HepG2 (cell line): Measurements from ENCODE around the gene FGF16. TPM values are rescaled to one million over a fixed set of nuclear protein-coding genes. Genes with fewer than 3 reads are reported as not detected.

Experiments used
- ATAC-seq: fragments of 200-7000 bp; cut with Tn5 transposase; 3 replicates; pipeline ENCODE4 v1.9.1; 2020; ENCODE audit warnings: mild to moderate bottlenecking, moderate library complexity
- BruUV-seq: library from RNA; stranded (reverse); fragments of 400-500 nt; replicated peaks from 2 replicates; lab custom pipeline; 2021; lab: Mats Ljungman, UMichigan
- CTCF ChIA-PET: fragments of 300-600 bp; formaldehyde crosslinking; extraction: SDS; loops from one replicate; lab custom pipeline; 2021; ENCODE audit warnings: low total read pairs, inconsistent platforms, low intra/inter-chr PET ratio; lab: Yijun Ruan, JAX
- POLR2A ChIA-PET: fragments of 350-600 bp; sonication (Branson Sonifier 250); formaldehyde crosslinking; loops from one replicate; lab custom pipeline; 2020; ENCODE audit warnings: antibody characterized with exemption, inconsistent platforms; lab: Yijun Ruan, JAX
- DNase-seq: peaks from one replicate; pipeline ENCODE4 v3.0.0-alpha.2; 2015; ENCODE audit warnings: low spot score
- FAIRE-seq: peaks from 3 replicates; lab custom pipeline; 2011; peaks lifted over from hg19 to GRCh38; lab: Jason Lieb, UNC
- H2AFZ ChIP-seq: one replicate; pipeline ENCODE4 v1.6.1; 2011; ENCODE audit warnings: low read length, inconsistent platforms
- H3K27ac ChIP-seq: fragments of 300-600 bp; 3 replicates; pipeline ENCODE4 v1.8.0; 2011; ENCODE audit warnings: mixed run types, mild to moderate bottlenecking, mixed read lengths, low read length, inconsistent platforms; ENCODE audit not compliant: insufficient read depth; ENCODE audit errors: extremely low read length
- H3K27me3 ChIP-seq, 2 experiments: fragments of 200-600 bp in 1 of 2; 2 replicates in 1 of 2; 3 replicates in 1 of 2; pipeline versions ENCODE4 v1.6.0 to v1.8.0; 2011; ENCODE audit warnings: low read length in 2 of 2, mild to moderate bottlenecking in 2 of 2, moderate library complexity in 2 of 2, inconsistent platforms in 1 of 2; ENCODE audit not compliant: insufficient read depth in 2 of 2, control insufficient read depth in 1 of 2
- H3K36me3 ChIP-seq, 2 experiments: fragments of 200-600 bp in 1 of 2; replicated peaks in 1 of 2; 2 replicates in 1 of 2; 3 replicates in 1 of 2; pipeline versions ENCODE4 v1.5.1 to v1.8.0; 2011; ENCODE audit warnings: low read length in 2 of 2, inconsistent platforms in 1 of 2; ENCODE audit not compliant: insufficient read depth in 2 of 2, control insufficient read depth in 1 of 2
- H3K4me1 ChIP-seq: 2 replicates; pipeline ENCODE4 v1.5.1; 2012; ENCODE audit warnings: low read length, inconsistent platforms; ENCODE audit not compliant: insufficient read depth
- H3K4me2 ChIP-seq: 2 replicates; pipeline ENCODE4 v1.6.0; 2011; ENCODE audit warnings: low read depth, low read length, inconsistent platforms
- H3K4me3 ChIP-seq, 3 experiments: fragments of 200-600 bp in 1 of 3; sonication (generic), shearing (Covaris generic) in 1 of 3; replicated peaks in 1 of 3; 2 replicates each; pipeline ENCODE4 v1.5.1; 2011 to 2016; ENCODE audit warnings: low read length in 3 of 3, inconsistent platforms in 2 of 3, low read depth in 2 of 3, mild to moderate bottlenecking in 2 of 3, control low read depth in 1 of 3, mixed read lengths in 1 of 3; ENCODE audit not compliant: insufficient read depth in 1 of 3
- H3K79me2 ChIP-seq: one replicate; pipeline ENCODE4 v1.6.1; 2011; ENCODE audit warnings: low read length, inconsistent platforms; ENCODE audit not compliant: insufficient read depth
- H3K9ac ChIP-seq: 2 replicates; pipeline ENCODE4 v1.6.0; 2011; ENCODE audit warnings: mild to moderate bottlenecking, low read depth, low read length, inconsistent platforms; ENCODE audit not compliant: insufficient read depth
- H3K9me3 ChIP-seq: 2 replicates; pipeline ENCODE4 v1.5.1; 2012; ENCODE audit warnings: mild to moderate bottlenecking, low read length
- H4K20me1 ChIP-seq: 2 replicates; pipeline ENCODE4 v1.6.0; 2011; ENCODE audit warnings: inconsistent platforms, mild to moderate bottlenecking, low read length, moderate library complexity; ENCODE audit not compliant: insufficient read depth
- KAT7 ChIP-seq: IDR thresholded peaks from 2 replicates; pipeline ENCODE4 v1.6.1; 2018; ENCODE audit warnings: borderline replicate concordance, missing compliant biosample characterization
- PAF1 ChIP-seq: IDR thresholded peaks from 2 replicates; pipeline ENCODE4 v1.6.1; 2016; ENCODE audit warnings: missing genetic modification reagents, missing compliant biosample characterization
- POLR2A ChIP-seq, 2 experiments: IDR thresholded peaks; 2 replicates each; pipeline ENCODE4 v1.6.1; 2011; ENCODE audit warnings: low read depth in 2 of 2, low read length in 2 of 2, mild to moderate bottlenecking in 1 of 2, moderate library complexity in 1 of 2; ENCODE audit not compliant: insufficient read depth in 1 of 2
- PPARG ChIP-seq: conservative IDR thresholded peaks from 2 replicates; pipeline ENCODE4 v1.6.1; 2016; ENCODE audit warnings: missing biosample characterization, missing genetic modification reagents
- TRIM24 ChIP-seq: sonication (generic); formaldehyde crosslinking; IDR thresholded peaks from 2 replicates; pipeline ENCODE4 v1.8.0; 2022; ENCODE audit warnings: mild to moderate bottlenecking, missing genetic modification reagents
- ZBTB21 ChIP-seq: sonication (generic); formaldehyde crosslinking; IDR thresholded peaks from 2 replicates; pipeline ENCODE4 v1.4.0; 2020; ENCODE audit warnings: missing genetic modification reagents
- ZFAT ChIP-seq: sonication (generic); formaldehyde crosslinking; conservative IDR thresholded peaks from 2 replicates; pipeline ENCODE4 v1.8.1; 2023; ENCODE audit warnings: missing genetic modification reagents, inconsistent platforms
- ZNF232 ChIP-seq: sonication (generic); formaldehyde crosslinking; IDR thresholded peaks from 2 replicates; pipeline ENCODE4 v1.4.0; 2020; ENCODE audit warnings: missing genetic modification reagents, borderline replicate concordance
- ZNF331 ChIP-seq: sonication (generic); formaldehyde crosslinking; IDR thresholded peaks from 2 replicates; pipeline ENCODE4 v1.4.0; 2020; ENCODE audit warnings: missing genetic modification reagents
- ZNF432 ChIP-seq: sonication (generic); formaldehyde crosslinking; IDR thresholded peaks from 2 replicates; pipeline ENCODE4 v1.5.0; 2020; ENCODE audit warnings: missing genetic modification reagents, mild to moderate bottlenecking, borderline replicate concordance
- ZNF468 ChIP-seq: sonication (generic); formaldehyde crosslinking; IDR thresholded peaks from 2 replicates; pipeline ENCODE4 v1.8.0; 2022; ENCODE audit warnings: mild to moderate bottlenecking, moderate library complexity, missing genetic modification reagents
- ZNF605 ChIP-seq: sonication (generic); formaldehyde crosslinking; IDR thresholded peaks from 2 replicates; pipeline ENCODE4 v1.8.0; 2022; ENCODE audit warnings: mild to moderate bottlenecking, missing genetic modification reagents
- WGBS: methylation state at CpG from one replicate; pipeline ENCODE4 v1.1.6; 2017; ENCODE audit warnings: low lambda C conversion rate; 5-methylcytosine and 5-hydroxymethylcytosine counted together
- in situ Hi-C: cut with HindIII; loops from 2 replicates; pipeline ENCODE4 v1.10.0; 2017; ENCODE audit warnings: low pct_unique_long_range_greater_than_20kb; ENCODE audit not compliant: extremely low pct_ligation_motif_present
- intact Hi-C: fragments of 100-400 bp; cut with micrococcal nuclease; formaldehyde crosslinking; loops from one replicate; pipeline ENCODE4 v1.10.0; 2022; ENCODE audit not compliant: unreplicated experiment
- polyA plus RNA-seq, 8 experiments: library from polyadenylated mRNA; depleted of rRNA in 3 of 8; stranded (reverse) in 7 of 8; unstranded in 1 of 8; fragments of >200 nt; fragmentation: Illumina TruSeq in 4 of 8; extraction: Trizol in 4 of 8; gene quantifications; 2 replicates each; pipeline versions ENCODE4 v1.2.1 to v1.2.3, GENCODE V29; 2011 to 2016; ENCODE audit warnings: low read depth in 4 of 8, missing spikeins in 1 of 8, mixed read lengths in 1 of 8; ENCODE audit not compliant: insufficient read depth in 1 of 8
- total RNA-seq, 5 experiments: library from RNA; depleted of rRNA; stranded (reverse); fragments of >200 nt; fragmentation: Illumina TruSeq; extraction: Trizol; gene quantifications; 2 replicates each; pipeline ENCODE4 v1.2.3, GENCODE V29; 2016; ENCODE audit warnings: low read depth in 1 of 5
- TF ChIP-seq, protein P1 (sequence below): sonication (generic); formaldehyde crosslinking; IDR thresholded peaks from 2 replicates; pipeline ENCODE4 v1.4.0; 2020; ENCODE audit warnings: missing genetic modification reagents
- TF ChIP-seq, protein P2 (sequence below): IDR thresholded peaks from 2 replicates; pipeline ENCODE4 v1.6.1; 2016; ENCODE audit warnings: missing biosample characterization, missing genetic modification reagents, low read depth
- TF ChIP-seq, protein P3 (sequence below): sonication (generic); formaldehyde crosslinking; IDR thresholded peaks from 2 replicates; pipeline ENCODE4 v1.8.0; 2023; ENCODE audit warnings: mild to moderate bottlenecking, missing genetic modification reagents

The FGF16 gene
- total and polyA plus RNA-seq, 2 of the 13 experiments (the other 11 are each of a cell fraction or from before 2014, with no cell fraction given) = not detected

DNA sequence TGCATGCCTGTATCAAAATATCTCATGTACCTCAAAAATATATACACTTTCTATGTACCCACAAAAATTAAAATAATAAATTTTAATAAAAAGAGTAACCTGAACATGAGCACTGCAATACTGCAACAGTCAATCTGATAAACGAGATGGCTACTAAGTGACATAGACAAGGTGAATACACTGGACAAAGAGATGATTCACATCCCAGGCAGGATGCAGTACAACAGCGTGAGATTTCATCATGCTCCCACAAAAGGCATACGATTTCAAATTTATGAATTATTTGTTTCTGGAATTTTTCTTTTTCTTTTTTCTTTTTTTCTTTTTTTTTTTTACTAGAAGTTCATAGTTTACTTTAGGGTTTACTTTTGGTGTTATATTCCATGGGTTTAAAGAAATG lies 12.2 kb upstream of the FGF16 start:
- FAIRE-seq = no peak
- no peak for DNase-seq
- H3K4me3 ChIP-seq = no peak overlapping the region
- WGBS = 31% methylated on average over 3 of the region's 3 CpGs
- no peaks in the 10 kb centered on the region for H3K9me3 ChIP-seq
- in situ Hi-C loops (no loop called here), intact Hi-C loops (no loop called here)
- no peaks in the 10 kb centered on the region for H4K20me1 ChIP-seq
- H2AFZ ChIP-seq = no peak overlapping the region
- H3K4me2 ChIP-seq = no peak overlapping the region
- no peaks in the 10 kb centered on the region for H3K4me1 ChIP-seq
- H3K79me2 ChIP-seq = no peaks in the 10 kb centered on the region
- ChIA-PET POLR2A (no interaction called here), CTCF (no interaction called here)
- no TSS peak for BruUV-seq
- ATAC-seq = no peak
- TF ChIP-seq PAF1 (CRISPR knock-in tag) (no peak), ZNF232 (CRISPR knock-in tag) (no peak), ZBTB21 (CRISPR knock-in tag) (no peak), ZNF605 (no peak), ZNF331 (CRISPR knock-in tag) (no peak), POLR2A (IDR thresholded peaks at IDR 0.05; ENCODE audit: insufficient read depth in 1 of 2, low read depth in 2 of 2, low read length in 2 of 2) (no peak), TRIM24 (CRISPR knock-in tag) (no peak), ZNF432 (CRISPR knock-in tag) (no peak), PPARG (CRISPR knock-in tag) (no peak), KAT7 (no peak), ZNF468 (no peak), ZFAT (no peak)
- TF ChIP-seq, protein P1, sequence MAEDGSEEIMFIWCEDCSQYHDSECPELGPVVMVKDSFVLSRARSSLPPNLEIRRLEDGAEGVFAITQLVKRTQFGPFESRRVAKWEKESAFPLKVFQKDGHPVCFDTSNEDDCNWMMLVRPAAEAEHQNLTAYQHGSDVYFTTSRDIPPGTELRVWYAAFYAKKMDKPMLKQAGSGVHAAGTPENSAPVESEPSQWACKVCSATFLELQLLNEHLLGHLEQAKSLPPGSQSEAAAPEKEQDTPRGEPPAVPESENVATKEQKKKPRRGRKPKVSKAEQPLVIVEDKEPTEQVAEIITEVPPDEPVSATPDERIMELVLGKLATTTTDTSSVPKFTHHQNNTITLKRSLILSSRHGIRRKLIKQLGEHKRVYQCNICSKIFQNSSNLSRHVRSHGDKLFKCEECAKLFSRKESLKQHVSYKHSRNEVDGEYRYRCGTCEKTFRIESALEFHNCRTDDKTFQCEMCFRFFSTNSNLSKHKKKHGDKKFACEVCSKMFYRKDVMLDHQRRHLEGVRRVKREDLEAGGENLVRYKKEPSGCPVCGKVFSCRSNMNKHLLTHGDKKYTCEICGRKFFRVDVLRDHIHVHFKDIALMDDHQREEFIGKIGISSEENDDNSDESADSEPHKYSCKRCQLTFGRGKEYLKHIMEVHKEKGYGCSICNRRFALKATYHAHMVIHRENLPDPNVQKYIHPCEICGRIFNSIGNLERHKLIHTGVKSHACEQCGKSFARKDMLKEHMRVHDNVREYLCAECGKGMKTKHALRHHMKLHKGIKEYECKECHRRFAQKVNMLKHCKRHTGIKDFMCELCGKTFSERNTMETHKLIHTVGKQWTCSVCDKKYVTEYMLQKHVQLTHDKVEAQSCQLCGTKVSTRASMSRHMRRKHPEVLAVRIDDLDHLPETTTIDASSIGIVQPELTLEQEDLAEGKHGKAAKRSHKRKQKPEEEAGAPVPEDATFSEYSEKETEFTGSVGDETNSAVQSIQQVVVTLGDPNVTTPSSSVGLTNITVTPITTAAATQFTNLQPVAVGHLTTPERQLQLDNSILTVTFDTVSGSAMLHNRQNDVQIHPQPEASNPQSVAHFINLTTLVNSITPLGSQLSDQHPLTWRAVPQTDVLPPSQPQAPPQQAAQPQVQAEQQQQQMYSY (CRISPR knock-in tag) = no peak
- TF ChIP-seq, protein P2, sequence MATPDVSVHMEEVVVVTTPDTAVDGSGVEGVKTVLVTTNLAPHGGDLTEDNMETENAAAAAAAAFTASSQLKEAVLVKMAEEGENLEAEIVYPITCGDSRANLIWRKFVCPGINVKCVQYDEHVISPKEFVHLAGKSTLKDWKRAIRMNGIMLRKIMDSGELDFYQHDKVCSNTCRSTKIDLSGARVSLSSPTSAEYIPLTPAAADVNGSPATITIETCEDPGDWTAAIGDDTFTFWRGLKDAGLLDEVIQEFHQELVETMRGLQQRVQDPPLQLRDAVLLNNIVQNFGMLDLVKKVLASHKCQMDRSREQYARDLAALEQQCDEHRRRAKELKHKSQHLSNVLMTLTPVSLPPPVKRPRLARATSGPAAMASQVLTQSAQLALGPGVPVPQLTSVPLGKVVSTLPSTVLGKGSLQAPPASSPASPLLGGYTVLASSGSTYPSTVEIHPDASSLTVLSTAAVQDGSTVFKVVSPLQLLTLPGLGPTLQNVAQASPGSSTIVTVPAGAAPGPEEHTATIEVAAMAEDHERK (CRISPR knock-in tag) = no peak
- TF ChIP-seq, protein P3, sequence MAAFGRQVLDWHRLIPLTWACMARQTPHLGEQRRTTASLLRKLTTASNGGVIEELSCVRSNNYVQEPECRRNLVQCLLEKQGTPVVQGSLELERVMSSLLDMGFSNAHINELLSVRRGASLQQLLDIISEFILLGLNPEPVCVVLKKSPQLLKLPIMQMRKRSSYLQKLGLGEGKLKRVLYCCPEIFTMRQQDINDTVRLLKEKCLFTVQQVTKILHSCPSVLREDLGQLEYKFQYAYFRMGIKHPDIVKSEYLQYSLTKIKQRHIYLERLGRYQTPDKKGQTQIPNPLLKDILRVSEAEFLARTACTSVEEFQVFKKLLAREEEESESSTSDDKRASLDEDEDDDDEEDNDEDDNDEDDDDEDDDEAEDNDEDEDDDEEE = no peak
- H3K9ac ChIP-seq = no peak overlapping the region
- H3K36me3 ChIP-seq = no peaks in the 10 kb centered on the region
- H3K27ac ChIP-seq = no peak overlapping the region
- H3K27me3 ChIP-seq = no peaks in the 10 kb centered on the region
